Anterior cingulate cortex (tissue), 58 donors: ENCODE results near the gene SCFD2.
"Not testable (repeated sequence)": the region's sequence is repeated elsewhere in the genome, so short reads cannot be mapped to it uniquely, and the experiment has no call there.

Experiments
- DNase-seq, 58 donors: peaks; one replicate each; lab custom pipeline; 2025; lab: John Stamatoyannopoulos, UW

Gene SCFD2

GRCh38 chr4:53064609-53065008 lies 301.3 kb downstream of the SCFD2 start:
- no peak for DNase-seq

GRCh38 chr4:53061091-53061850 lies 304.6 kb downstream of the SCFD2 start:
- no peak for DNase-seq

GRCh38 chr4:53060278-53060677 lies 305.6 kb downstream of the SCFD2 start:
- no peak for DNase-seq

DNA sequence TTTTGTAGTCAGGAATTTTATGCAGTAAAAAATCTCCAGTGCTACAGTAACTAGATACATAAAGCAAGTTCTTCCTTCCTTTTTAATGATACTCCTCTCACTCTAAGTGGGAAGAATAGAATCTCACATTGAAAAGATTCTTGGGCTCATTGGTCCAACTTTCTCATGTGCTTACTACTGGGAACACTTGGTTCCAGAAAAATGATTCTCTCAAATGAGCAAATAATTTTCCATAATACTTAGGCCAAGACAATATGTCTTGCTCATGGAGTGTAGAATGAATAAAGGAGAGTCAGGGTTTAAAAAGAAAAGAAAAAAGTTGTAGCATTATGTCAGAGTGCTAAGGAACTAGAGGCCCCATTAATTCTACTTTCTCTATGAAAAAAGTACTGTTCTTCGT lies 306.0 kb downstream of the SCFD2 start:
- no peak for DNase-seq

DNA sequence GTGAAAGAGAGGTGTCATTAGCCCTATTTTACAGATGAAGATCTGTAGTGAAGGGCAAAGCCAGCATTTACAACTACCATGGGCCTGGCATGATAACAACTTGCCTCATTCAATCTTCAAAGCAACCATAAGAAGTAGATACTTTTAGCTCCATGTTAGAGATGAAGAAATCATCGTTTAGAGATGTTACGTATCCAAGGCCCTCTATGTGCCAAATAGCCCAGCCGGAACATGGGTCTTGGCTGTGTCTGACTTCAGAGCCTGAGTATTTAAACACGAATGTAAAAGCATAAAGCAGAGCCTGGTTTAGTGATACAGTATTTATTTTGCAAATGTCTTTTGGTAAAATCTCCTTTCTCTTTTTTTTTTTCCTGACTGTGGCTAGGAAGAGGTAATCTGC lies 306.6 kb downstream of the SCFD2 start:
- no peak for DNase-seq

DNA sequence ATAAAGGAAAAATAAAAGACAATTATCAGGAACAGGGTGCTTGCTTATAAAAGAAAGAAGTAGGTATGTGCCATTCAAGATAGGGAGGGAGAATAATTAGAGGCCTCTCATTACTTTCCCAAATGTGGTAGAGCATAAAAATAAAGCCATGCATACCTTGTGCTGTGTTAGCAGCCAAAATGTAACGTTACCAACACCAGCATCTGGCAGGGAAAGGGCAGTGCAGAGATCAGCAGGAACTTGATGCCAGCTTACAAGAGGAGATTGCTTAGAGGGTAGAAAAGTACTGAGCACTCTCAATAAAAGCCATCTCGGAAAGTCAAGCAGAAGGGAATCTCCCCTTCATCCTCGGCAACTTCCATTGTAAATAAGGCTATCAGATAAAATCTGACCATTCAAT lies 308.2 kb downstream of the SCFD2 start:
- no peak for DNase-seq

GRCh38 chr4:53057108-53057507 lies 308.8 kb downstream of the SCFD2 start:
- DNase-seq: not testable (repeated sequence)

- no peak for DNase-seq
Observed at GRCh38 chr4:53055716-53056403, 310.0 kb downstream of the SCFD2 start.

DNA sequence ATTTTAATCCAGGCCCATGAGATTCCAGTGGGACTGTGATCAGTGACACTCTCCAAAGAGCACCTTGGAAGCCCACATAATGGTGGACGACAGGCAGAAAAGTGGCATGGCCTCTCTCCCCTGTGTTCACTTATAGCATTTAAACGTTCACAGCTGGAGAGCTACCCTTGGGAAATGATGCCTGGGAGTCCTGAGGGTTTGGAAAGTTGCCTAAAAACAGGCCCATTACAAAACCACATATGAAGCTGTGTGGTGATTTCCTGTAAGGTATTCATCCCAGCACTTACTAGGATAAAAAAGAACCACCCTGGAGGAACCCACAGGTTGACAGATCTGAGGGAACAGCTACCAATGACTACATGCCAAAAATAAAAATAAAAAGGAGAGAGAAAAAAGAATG lies 310.6 kb downstream of the SCFD2 start:
- no peak for DNase-seq

- DNase-seq: no peak
Observed at GRCh38 chr4:53050361-53050774, 315.5 kb downstream of the SCFD2 start.

DNA sequence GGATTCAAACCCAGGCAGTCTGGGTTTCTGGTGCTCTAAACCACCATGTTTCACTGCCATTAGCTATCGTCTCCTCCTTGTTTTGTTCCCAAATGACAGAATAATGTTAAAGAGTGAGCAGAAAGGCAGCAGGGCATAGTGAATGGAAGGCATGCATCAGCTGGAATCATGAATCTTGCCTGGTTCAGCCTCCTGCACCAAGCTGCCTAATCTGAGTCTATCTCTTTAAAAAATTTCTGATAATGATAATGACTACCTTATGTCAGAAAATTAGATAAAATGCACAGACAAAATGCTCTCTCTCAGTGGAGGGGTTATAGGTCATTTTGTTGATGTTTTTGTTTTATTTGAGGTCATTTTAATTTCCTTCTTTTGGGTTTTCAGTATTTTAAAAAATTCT lies 316.3 kb downstream of the SCFD2 start:
- no peak for DNase-seq

DNA sequence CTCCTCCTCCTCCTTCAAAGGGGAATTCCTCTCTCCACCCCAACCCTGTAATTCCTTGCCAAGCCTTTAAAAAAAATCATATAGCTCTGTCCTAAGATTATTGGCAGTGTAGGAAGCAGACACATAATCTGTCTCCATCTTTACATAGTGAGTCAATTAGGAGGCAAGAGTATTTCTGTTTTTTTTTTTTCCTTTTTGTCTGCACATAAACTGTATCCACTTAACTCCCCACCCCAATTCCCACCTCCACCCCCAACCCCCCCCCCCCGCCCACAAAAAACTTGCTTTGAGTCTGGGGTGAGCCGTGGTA lies 321.3 kb downstream of the SCFD2 start:
- DNase-seq: no peak

DNA sequence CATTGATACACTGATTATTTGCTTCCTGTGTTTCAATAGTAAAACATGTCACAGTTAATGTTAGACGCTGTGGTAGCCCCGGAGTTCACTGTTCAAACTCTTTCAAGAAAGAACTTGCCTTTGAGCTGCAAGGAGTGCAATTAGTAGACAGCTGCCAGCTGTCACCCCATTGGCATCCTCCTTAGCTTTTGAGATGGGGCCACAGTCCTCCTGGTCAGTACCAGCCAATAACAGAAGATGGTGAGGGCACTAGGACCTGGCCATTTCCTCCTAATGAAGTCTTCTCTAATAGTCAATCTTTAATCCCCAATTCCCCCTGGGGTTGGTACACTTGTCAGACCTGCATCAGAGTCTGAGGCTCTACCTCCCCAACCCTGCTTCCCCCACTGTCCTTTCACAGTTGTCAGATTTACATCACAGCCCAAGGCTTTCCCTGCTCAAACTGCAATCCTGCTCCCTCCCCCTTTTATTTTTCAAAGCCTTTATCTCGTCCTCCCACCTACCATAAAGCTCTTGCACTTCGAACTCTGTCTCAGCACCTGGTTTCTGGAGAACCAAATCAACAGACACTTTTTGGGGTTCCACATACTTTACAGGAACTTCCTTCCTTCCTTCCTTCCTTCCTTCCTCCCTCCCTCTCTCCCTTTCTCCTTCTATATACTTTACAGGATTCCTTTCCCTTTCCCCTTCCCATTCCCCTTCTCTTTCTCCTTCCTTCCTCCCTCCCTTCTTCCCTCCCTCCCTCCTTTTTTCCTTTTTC lies 321.8 kb downstream of the SCFD2 start:
- DNase-seq: no peak

- no peak for DNase-seq
Observed at GRCh38 chr4:53043055-53043454, 322.8 kb downstream of the SCFD2 start.

DNA sequence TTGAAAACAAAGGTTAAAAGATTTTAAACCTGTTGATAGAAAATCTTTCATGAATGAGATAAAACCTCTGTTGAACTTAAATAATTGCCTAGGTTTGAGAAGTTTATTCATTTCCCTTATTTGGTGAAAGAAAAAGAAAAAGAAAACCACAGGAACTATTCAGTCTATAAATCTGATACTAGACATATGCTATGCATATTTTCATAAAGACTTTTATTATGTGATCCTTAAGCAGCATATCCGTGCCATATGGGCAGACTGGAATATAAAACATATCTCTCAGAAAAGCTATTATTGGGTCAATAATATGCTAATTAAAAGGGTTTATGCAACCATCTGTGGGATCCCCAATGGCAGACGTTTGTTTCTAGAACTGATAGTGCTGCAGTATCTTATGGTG lies 325.0 kb downstream of the SCFD2 start:
- DNase-seq: no peak

DNA sequence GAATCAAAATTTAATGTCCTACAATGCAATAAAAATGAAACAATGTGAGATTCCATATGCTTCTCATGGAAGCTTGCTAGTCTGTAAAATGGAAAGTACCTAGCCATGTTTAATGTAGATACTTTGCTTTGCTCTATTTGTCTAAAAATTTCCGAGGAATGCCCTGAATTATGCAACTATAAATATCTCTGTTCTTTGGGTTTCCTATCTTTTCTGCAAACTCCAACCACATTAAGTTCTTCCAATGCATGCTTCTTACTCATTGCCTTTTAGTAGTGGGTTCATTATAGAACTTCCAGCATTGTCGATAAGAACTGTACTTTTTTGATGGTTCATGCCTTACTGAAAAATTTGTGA lies 325.4 kb downstream of the SCFD2 start:
- no peak for DNase-seq

- no peak for DNase-seq
Observed at GRCh38 chr4:53039741-53040458, 326.0 kb downstream of the SCFD2 start.

- DNase-seq: no peak
Observed at GRCh38 chr4:53037892-53038291, 328.0 kb downstream of the SCFD2 start.

DNA sequence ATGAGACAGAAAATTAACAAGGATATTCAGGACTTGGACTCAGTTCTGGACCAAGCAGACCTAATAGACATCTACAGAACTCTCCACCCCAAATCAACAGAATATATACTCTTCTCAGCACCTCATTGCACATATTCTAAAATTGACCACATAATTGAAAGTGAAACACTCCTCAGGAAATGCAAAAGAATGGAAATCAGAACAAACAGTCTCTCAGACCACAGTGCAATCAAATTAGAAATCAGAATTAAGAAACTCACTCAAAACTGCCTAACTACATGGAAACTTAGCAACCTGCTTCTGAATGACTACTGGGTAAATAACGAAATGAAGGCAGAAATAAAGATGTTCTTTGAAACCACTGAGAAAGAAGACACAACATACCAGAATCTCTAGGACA lies 333.0 kb downstream of the SCFD2 start:
- not testable (repeated sequence) for DNase-seq

DNA sequence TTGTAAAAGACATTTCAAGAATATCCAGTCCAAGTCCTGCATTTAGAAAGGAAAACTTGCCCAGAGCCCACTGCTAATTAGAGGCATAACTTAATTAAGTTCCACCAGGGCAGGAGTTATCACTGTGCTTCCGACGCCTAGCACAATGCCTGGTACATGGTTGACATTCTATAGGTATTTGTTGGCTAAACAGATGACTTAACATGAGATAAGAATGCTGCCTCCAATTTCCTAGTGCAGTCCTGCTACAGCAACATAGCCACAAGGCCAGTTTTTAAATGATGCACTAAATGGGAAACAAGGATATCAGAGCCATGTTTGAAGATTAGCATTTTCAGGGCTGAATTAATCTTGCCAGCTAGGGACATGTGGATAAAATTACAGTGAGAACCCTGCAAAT lies 339.6 kb downstream of the SCFD2 start:
- no peak for DNase-seq

- DNase-seq: no peak
Observed at GRCh38 chr4:53023677-53024299, 342.1 kb downstream of the SCFD2 start.
